ENCODE results near the gene NYNRIN.

Gene NYNRIN

GRCh38 chr14:24435192-24435810 lies 36.5 kb downstream of the NYNRIN start:
- TF ChIP-seq, protein P1, sequence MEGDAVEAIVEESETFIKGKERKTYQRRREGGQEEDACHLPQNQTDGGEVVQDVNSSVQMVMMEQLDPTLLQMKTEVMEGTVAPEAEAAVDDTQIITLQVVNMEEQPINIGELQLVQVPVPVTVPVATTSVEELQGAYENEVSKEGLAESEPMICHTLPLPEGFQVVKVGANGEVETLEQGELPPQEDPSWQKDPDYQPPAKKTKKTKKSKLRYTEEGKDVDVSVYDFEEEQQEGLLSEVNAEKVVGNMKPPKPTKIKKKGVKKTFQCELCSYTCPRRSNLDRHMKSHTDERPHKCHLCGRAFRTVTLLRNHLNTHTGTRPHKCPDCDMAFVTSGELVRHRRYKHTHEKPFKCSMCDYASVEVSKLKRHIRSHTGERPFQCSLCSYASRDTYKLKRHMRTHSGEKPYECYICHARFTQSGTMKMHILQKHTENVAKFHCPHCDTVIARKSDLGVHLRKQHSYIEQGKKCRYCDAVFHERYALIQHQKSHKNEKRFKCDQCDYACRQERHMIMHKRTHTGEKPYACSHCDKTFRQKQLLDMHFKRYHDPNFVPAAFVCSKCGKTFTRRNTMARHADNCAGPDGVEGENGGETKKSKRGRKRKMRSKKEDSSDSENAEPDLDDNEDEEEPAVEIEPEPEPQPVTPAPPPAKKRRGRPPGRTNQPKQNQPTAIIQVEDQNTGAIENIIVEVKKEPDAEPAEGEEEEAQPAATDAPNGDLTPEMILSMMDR (IDR thresholded peaks at IDR 0.05) = no peak
- H3K36me3 ChIP-seq = peaks cover 88% of the 10 kb centered on the region
- peaks cover 37 to 41% of the 10 kb centered on the region in 2 experiments for H3K4me1 ChIP-seq (ENCODE audit: control insufficient read depth in 1 of 2, insufficient read depth in 1 of 2, low read depth in 1 of 2, low read length in 1 of 2)

DNA sequence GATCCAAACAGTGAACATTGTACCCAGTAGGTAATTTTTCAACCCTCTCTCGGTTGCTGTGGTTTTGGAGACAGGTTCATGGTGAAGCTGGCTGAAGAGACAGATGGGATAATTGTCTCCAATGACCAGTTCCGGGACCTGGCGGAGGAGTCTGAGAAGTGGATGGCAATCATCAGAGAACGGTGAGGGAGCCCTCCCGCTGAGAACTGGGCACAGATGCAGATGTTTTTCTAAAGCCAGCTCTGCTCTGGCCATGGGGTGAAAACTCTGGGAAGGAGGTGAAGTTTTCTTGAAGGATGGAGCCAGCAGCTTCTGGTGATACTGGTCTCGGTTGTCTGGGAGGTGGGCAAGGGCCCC lies 37.2 kb downstream of the NYNRIN start:
- no peaks in the 10 kb centered on the region for H3K9me3 ChIP-seq
- H3K4me3 ChIP-seq (ENCODE audit: low read depth in 1 of 2, low read length in 1 of 2) = no peak overlapping the region
- H3K36me3 ChIP-seq = peaks cover 93% of the 10 kb centered on the region
- H3K27ac ChIP-seq = peak overlapping the region; percentile 50
- H3K27me3 ChIP-seq = no peaks in the 10 kb centered on the region
- peaks cover 30 to 34% of the 10 kb centered on the region in 2 experiments for H3K4me1 ChIP-seq (ENCODE audit: control insufficient read depth in 1 of 2, insufficient read depth in 1 of 2, low read depth in 1 of 2, low read length in 1 of 2)
- TF ChIP-seq, protein P1 (IDR thresholded peaks at IDR 0.05) = no peak

More at GRCh38 chr14:24435192-24435810, 36.5 kb downstream of the NYNRIN start:
- Histone ChIP-seq H3K27ac (no peak overlapping the region), H3K4me3 (ENCODE audit: low read depth in 1 of 2, low read length in 1 of 2) (no peak overlapping the region), H3K27me3 (no peaks in the 10 kb centered on the region), H3K9me3 (no peaks in the 10 kb centered on the region)

- peak overlapping the region; percentile 50 for H3K27ac ChIP-seq
Measured at GRCh38 chr14:24436355-24437019, 37.7 kb downstream of the NYNRIN start.

DNA sequence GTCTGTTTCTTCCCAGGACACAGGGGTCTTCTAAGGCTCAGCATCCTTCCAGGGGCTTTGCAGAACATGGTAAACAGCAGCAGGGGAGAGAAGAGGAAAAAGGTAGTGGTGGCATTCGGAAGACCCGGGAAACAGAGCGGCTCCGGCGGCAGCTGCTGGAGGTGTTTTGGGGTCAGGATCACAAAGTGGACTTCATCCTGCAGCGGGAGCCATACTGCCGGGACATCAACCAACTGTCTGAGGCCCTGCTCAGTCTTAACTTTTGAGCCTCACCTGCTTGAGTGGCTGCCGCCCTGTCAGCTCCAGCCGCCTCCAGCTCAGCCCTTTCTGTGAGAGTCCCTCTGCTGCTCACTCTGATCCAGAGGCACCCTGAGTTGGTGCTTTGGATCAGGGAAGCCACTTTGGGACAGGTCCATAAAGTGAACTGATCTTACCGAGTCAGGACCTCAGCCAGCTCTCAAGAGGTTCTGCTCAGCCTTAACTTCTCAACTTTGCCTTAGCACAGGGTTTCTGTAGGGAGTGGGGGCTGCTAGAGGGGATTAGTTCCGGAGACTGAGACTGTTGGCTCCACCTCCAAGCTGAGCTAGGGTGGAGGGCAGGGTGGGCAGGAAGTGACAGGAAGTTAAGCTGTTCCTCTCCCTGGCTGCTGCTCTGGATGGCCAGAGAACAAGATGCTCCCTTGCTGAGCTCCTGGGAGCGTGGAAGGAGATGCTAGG lies 38.4 kb downstream of the NYNRIN start:
- Histone ChIP-seq H3K9me3 (no peaks in the 10 kb centered on the region), H3K36me3 (peaks cover 84% of the 10 kb centered on the region), H3K27ac (peak overlapping the region; percentile 50), H3K4me3 (ENCODE audit: low read depth in 1 of 2, low read length in 1 of 2) (peak overlapping the region in 1 of 2 experiments; percentile 2), H3K27me3 (no peaks in the 10 kb centered on the region), H3K4me1 (ENCODE audit: control insufficient read depth in 1 of 2, insufficient read depth in 1 of 2, low read depth in 1 of 2, low read length in 1 of 2) (peaks cover 24 to 31% of the 10 kb centered on the region in 2 experiments)
- TF ChIP-seq, protein P1 (IDR thresholded peaks at IDR 0.05) = no peak

More at GRCh38 chr14:24436355-24437019, 37.7 kb downstream of the NYNRIN start:
- peak overlapping the region in 1 of 2 experiments; percentile 2 for H3K4me3 ChIP-seq (ENCODE audit: low read depth in 1 of 2, low read length in 1 of 2)
- TF ChIP-seq, protein P1 (IDR thresholded peaks at IDR 0.05) = peak; percentile 81
- H3K4me1 ChIP-seq (ENCODE audit: control insufficient read depth in 1 of 2, insufficient read depth in 1 of 2, low read depth in 1 of 2, low read length in 1 of 2) = peaks cover 25 to 31% of the 10 kb centered on the region in 2 experiments
- no peaks in the 10 kb centered on the region for H3K9me3 ChIP-seq
- no peaks in the 10 kb centered on the region for H3K27me3 ChIP-seq
- H3K36me3 ChIP-seq = peaks cover 89% of the 10 kb centered on the region

- TF ChIP-seq, protein P1 (IDR thresholded peaks at IDR 0.05) = no peak
- H3K36me3 ChIP-seq = peaks cover 79% of the 10 kb centered on the region
- peaks cover 26 to 30% of the 10 kb centered on the region in 2 experiments for H3K4me1 ChIP-seq (ENCODE audit: control insufficient read depth in 1 of 2, insufficient read depth in 1 of 2, low read depth in 1 of 2, low read length in 1 of 2)
- H3K9me3 ChIP-seq = no peaks in the 10 kb centered on the region
- no peak overlapping the region for H3K4me3 ChIP-seq (ENCODE audit: low read depth in 1 of 2, low read length in 1 of 2)
- no peaks in the 10 kb centered on the region for H3K27me3 ChIP-seq
- peak overlapping the region; percentile 43 for H3K27ac ChIP-seq
Measured at GRCh38 chr14:24437736-24438067, 38.9 kb downstream of the NYNRIN start.
